Astrocyte (in vitro differentiated cells and primary cell): Measurements from ENCODE around the gene INHBE. TPM values are rescaled to one million over a fixed set of nuclear protein-coding genes. Genes with fewer than 3 reads are reported as not detected.

Experiments used
- DNase-seq: peaks from one replicate; pipeline ENCODE4 v3.0.0-alpha.2; 2010; ENCODE audit warnings: low read depth
- FAIRE-seq: peaks from 2 replicates; lab custom pipeline; 2011; peaks lifted over from hg19 to GRCh38; lab: Jason Lieb, UNC
- H2AFZ ChIP-seq: 2 replicates; pipeline ENCODE4 v1.6.0; 2012; ENCODE audit warnings: low read depth, low read length, inconsistent platforms
- H3K27ac ChIP-seq: 2 replicates; pipeline ENCODE4 v1.5.1; 2011; ENCODE audit warnings: low read depth, low read length, inconsistent platforms
- H3K27me3 ChIP-seq: 2 replicates; pipeline ENCODE4 v1.6.0; 2011; ENCODE audit warnings: low read length, inconsistent platforms; ENCODE audit not compliant: insufficient read depth
- H3K36me3 ChIP-seq: 2 replicates; pipeline ENCODE4 v1.5.1; 2011; ENCODE audit warnings: low read length, inconsistent platforms; ENCODE audit not compliant: insufficient read depth
- H3K4me1 ChIP-seq: 2 replicates; pipeline ENCODE4 v1.5.1; 2011; ENCODE audit warnings: low read length, inconsistent platforms; ENCODE audit not compliant: insufficient read depth
- H3K4me2 ChIP-seq: 2 replicates; pipeline ENCODE4 v1.6.0; 2012; ENCODE audit warnings: low read length, inconsistent platforms
- H3K4me3 ChIP-seq: 2 replicates; pipeline ENCODE4 v1.5.1; 2011; ENCODE audit warnings: low read depth, mild to moderate bottlenecking, low read length, inconsistent platforms; ENCODE audit not compliant: insufficient read depth
- H3K79me2 ChIP-seq: 2 replicates; pipeline ENCODE4 v1.6.0; 2012; ENCODE audit warnings: mild to moderate bottlenecking, low read length, inconsistent platforms; ENCODE audit not compliant: insufficient read depth
- H3K9ac ChIP-seq: 2 replicates; pipeline ENCODE4 v1.6.0; 2012; ENCODE audit warnings: mild to moderate bottlenecking, low read length, inconsistent platforms
- H3K9me3 ChIP-seq: 2 replicates; pipeline ENCODE4 v1.5.1; 2012; ENCODE audit warnings: low read depth, mild to moderate bottlenecking, low read length, inconsistent platforms; ENCODE audit not compliant: insufficient read depth
- H4K20me1 ChIP-seq: 2 replicates; pipeline ENCODE4 v1.6.0; 2012; ENCODE audit warnings: low read length, inconsistent platforms; ENCODE audit not compliant: insufficient read depth
- H3K27ac Mint-ChIP-seq: one replicate; pipeline ENCODE4 v1.8.0; 2021; ENCODE audit warnings: mild to moderate bottlenecking, mixed read lengths; ENCODE audit not compliant: unreplicated experiment
- H3K27me3 Mint-ChIP-seq: one replicate; pipeline ENCODE4 v1.8.0; 2021; ENCODE audit warnings: low read depth, mixed read lengths; ENCODE audit not compliant: unreplicated experiment
- H3K36me3 Mint-ChIP-seq: one replicate; pipeline ENCODE4 v1.8.0; 2021; ENCODE audit warnings: low read depth, mixed read lengths; ENCODE audit not compliant: unreplicated experiment
- H3K4me1 Mint-ChIP-seq: one replicate; pipeline ENCODE4 v1.8.0; 2021; ENCODE audit warnings: low read depth, mixed read lengths; ENCODE audit not compliant: unreplicated experiment
- H3K4me3 Mint-ChIP-seq: one replicate; pipeline ENCODE4 v1.8.0; 2021; ENCODE audit warnings: mild to moderate bottlenecking, moderate library complexity, mixed read lengths; ENCODE audit not compliant: unreplicated experiment
- H3K9me3 Mint-ChIP-seq: one replicate; pipeline ENCODE4 v1.8.0; 2021; ENCODE audit warnings: mild to moderate bottlenecking, mixed read lengths; ENCODE audit not compliant: unreplicated experiment
- EZH2 ChIP-seq: IDR thresholded peaks from 2 replicates; pipeline ENCODE4 v1.6.1; 2012; ENCODE audit warnings: mild to moderate bottlenecking, low read length, inconsistent platforms; ENCODE audit not compliant: insufficient read depth
- total RNA-seq: library from RNA; stranded (reverse); gene quantifications from 2 replicates; pipeline ENCODE4 v1.2.1, GENCODE V29; 2021
- TF ChIP-seq, protein P1 (sequence below): IDR thresholded peaks from 2 replicates; pipeline ENCODE4 v1.5.1; 2011; ENCODE audit warnings: low read depth, mild to moderate bottlenecking, inconsistent platforms, low read length, moderate library complexity; ENCODE audit not compliant: insufficient read depth

INHBE gene
- total RNA-seq, 1 donor from 2014 or later, result 24.6 TPM

DNA sequence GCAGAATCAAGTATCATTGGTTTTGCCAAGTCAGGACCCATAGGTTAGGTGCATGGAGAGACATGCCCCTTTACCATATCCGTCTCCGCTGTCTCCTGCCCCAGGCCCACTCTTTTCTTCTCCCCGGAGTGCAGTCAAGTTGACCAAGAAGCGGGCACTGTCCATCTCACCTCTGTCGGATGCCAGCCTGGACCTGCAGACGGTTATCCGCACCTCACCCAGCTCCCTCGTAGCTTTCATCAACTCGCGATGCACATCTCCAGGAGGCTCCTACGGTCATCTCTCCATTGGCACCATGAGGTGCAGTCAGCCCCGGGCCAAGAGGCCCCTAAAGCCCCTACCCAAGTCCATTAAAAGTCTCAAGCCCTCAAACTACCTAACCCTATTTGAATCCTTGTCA lies 9.5 kb downstream of the INHBE start:
- Histone ChIP-seq H3K27me3 (peaks cover 3% of the 10 kb centered on the region), H3K4me1 (peaks cover 18% of the 10 kb centered on the region), H3K4me2 (no peak overlapping the region), H4K20me1 (no peaks in the 10 kb centered on the region), H3K79me2 (no peaks in the 10 kb centered on the region), H3K9ac (no peak overlapping the region), H2AFZ (no peak overlapping the region), H3K4me3 (no peak overlapping the region), H3K27ac (no peak overlapping the region), H3K36me3 (no peaks in the 10 kb centered on the region), H3K9me3 (no peaks in the 10 kb centered on the region)
- FAIRE-seq (no peak), DNase-seq (no peak)
- TF ChIP-seq EZH2, result no peak
- TF ChIP-seq, protein P1, sequence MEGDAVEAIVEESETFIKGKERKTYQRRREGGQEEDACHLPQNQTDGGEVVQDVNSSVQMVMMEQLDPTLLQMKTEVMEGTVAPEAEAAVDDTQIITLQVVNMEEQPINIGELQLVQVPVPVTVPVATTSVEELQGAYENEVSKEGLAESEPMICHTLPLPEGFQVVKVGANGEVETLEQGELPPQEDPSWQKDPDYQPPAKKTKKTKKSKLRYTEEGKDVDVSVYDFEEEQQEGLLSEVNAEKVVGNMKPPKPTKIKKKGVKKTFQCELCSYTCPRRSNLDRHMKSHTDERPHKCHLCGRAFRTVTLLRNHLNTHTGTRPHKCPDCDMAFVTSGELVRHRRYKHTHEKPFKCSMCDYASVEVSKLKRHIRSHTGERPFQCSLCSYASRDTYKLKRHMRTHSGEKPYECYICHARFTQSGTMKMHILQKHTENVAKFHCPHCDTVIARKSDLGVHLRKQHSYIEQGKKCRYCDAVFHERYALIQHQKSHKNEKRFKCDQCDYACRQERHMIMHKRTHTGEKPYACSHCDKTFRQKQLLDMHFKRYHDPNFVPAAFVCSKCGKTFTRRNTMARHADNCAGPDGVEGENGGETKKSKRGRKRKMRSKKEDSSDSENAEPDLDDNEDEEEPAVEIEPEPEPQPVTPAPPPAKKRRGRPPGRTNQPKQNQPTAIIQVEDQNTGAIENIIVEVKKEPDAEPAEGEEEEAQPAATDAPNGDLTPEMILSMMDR, result no peak
- H3K27me3 Mint-ChIP-seq, result peaks cover 55% of the 10 kb centered on the region
- peak overlapping the region; percentile 22 for H3K4me3 Mint-ChIP-seq
- H3K9me3 Mint-ChIP-seq, result peaks cover 5% of the 10 kb centered on the region
- H3K36me3 Mint-ChIP-seq, result peaks cover 23% of the 10 kb centered on the region
- no peak overlapping the region for H3K27ac Mint-ChIP-seq
- peaks cover 9% of the 10 kb centered on the region for H3K4me1 Mint-ChIP-seq

DNA sequence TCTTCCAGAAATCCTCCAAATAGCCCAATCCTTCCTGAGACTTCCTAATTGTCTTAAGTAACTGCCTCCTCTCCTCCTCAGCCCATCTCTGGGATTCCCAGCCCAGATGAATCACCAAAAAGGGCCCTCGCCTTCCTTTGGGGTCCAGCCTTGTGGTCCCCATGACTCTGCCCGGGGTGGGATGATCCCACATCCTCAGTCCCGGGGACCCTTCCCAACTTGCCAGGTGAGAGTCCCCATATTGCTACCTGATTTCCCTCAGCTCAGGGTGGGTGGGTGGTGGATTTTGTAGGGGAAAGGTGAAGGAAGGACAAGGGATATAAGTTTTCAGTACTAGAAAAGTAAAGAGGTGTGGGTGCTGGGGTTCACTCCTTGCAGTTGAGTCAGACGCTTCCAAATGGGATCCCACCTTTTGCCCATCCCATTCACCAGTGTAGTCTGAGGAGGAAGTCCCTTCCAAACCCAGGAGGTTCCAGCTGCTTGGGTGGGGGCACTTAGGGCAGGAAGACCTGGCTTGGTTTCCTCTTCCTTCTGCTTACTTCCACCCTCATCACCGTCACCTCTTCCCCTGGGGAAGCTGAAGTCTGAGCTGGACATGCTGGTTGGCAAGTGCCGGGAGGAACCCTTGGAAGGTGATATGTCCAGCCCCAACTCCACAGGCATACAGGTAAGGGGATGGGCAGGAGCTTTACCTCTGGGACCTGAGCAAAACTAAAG lies 10.1 kb downstream of the INHBE start:
- no peak overlapping the region for H3K4me3 ChIP-seq
- no peaks in the 10 kb centered on the region for H3K36me3 ChIP-seq
- H3K27me3 Mint-ChIP-seq, result peaks cover 59% of the 10 kb centered on the region
- peaks cover 8% of the 10 kb centered on the region for H3K4me1 Mint-ChIP-seq
- H3K79me2 ChIP-seq, result no peaks in the 10 kb centered on the region
- no peak for FAIRE-seq
- H3K27ac ChIP-seq, result no peak overlapping the region
- peaks cover 23% of the 10 kb centered on the region for H3K36me3 Mint-ChIP-seq
- H4K20me1 ChIP-seq, result no peaks in the 10 kb centered on the region
- no peak overlapping the region for H3K27ac Mint-ChIP-seq
- no peak overlapping the region for H2AFZ ChIP-seq
- TF ChIP-seq, protein P1, result no peak
- H3K4me2 ChIP-seq, result no peak overlapping the region
- no peaks in the 10 kb centered on the region for H3K9me3 ChIP-seq
- peaks cover 18% of the 10 kb centered on the region for H3K4me1 ChIP-seq
- H3K9ac ChIP-seq, result no peak overlapping the region
- H3K4me3 Mint-ChIP-seq, result peak overlapping the region; percentile 22
- H3K9me3 Mint-ChIP-seq, result peaks cover 5% of the 10 kb centered on the region
- peaks cover 3% of the 10 kb centered on the region for H3K27me3 ChIP-seq
- DNase-seq, result no peak
